HG03558 (cell line): ENCODE results near the gene WNK2.

Source experiments
- ATAC-seq: cut with Tn5 transposase; IDR thresholded peaks from one replicate; pipeline ENCODE4 v1.9.1; 2021; ENCODE audit warnings: moderate number of reproducible peaks; ENCODE audit not compliant: unreplicated experiment; ENCODE audit errors: extremely low read depth

The WNK2 gene

DNA sequence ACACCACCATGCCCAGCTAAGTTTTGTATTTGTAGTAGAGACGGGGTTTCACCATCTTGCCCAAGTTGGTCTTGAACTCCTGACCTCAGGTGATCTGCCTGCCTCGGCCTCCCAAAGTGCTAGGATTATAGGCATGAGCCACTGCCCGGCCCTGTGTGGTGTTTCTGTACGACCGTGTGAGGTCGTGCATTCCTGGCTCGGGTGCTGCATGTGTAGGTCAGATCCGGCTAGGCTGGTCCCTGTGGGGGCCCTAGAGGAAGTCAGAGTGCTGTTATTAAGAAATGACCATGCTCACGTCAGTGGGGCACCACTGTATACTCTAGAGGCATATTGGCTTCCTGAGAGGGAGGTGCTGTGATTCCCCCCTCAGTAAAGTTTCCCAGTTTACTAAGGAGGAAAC, 13.7 kb downstream of the WNK2 start:
- ATAC-seq = no peak

DNA sequence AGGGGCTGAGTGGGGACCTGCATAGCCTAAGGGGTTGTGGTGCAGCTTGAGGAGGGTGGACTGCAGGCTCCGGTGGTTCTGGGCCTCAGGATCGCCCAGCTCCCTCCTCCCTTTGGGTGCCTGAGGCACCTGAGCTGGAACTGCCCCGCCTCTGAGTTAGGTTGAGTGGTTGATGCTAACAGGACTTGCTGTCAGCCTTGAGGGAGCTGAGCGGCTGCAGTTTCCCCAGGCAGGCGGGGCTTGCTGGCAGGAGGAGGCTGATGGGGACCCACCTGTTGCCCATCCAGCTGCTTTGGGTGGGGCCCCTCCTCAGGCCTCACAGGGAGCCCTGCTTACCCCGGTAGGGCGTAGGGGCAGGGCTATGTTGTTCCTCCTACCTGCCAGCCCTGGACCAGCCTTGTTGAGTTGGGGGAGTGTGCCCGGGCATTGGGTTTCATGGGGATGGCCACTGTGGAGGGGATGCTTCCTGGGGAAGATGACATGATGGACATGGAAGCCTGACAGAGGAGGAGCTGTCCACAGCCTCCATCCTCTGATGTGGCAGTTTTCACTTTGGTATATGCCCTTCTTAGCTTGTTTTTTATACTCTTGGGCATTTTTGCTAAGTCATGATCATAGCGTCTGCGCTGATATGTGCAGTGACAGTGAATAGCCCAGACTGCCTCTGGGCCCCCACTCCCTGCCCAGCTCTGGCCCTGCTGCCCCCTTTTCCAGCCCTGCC, 14.3 kb downstream of the WNK2 start:
- ATAC-seq = no peak

- no peak for ATAC-seq
These were observed 15.1 kb downstream of the WNK2 start for GRCh38 chr9:93198838-93199625.

GRCh38 chr9:93200449-93200742, 16.5 kb downstream of the WNK2 start:
- no peak for ATAC-seq

GRCh38 chr9:93200989-93201334, 17.0 kb downstream of the WNK2 start:
- no peak for ATAC-seq

DNA sequence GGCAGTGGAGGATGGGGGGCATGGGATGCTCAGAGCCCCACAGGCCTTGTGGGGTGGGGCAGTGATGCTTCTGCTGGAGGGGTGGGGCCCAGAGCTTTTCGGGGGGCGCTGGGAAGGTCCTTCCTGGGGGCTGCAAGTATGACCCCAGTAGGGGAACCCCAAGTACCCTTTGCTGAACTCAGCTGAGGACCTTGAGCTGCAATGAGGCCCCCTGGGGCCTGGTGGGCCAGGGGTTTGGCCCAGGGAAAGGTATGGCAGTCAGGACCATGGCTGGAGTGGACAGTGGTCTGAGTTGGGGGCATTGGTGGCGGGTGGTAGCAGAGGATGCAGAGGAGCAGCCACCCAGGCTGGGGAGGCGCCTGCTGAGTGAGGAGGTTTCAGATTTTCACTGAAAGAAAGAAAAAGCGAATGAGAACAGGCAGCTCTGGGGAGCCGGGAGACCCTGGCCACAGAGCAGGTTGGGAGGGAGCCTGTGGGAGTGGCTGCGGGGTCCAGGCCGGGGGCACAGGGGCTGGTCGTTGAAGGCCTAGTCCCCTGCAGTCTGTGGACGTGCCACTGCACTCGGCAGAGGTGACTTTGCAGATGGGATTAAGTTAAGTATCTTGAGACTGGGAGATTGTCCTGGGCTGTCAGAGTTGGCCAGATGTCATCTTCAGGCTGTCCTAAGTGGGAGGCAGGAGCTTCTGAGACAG, 19.2 kb downstream of the WNK2 start:
- ATAC-seq = no peak

GRCh38 chr9:93203718-93204469, 20.0 kb downstream of the WNK2 start:
- ATAC-seq = no peak

DNA sequence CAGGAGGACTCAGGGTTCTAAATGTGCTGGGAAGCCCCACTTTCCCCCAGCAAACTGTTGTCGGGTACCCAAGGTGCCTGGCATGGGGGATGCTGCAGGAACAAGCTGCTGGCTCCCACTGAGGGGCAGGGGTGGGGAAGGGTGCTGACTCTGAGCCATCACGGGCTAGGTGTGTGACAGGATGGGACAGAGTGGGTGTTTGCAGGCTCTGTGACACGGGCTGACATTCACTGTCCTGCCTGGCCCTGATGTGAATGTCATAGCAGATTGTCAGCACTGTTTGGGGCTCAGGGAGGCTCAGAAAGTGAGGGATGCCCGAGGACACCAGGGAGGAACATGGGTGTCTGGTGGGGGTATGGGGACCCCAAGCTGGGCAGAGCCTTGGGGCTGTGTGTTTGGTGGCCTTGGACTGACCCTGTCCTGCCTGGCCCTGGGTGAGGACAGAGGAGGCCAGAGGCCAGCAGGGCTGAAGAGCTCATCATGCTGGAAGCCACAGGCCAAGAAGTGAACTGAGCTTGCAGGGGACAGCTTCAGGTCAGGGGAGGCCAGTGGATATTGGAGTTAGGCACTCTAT, 20.6 kb downstream of the WNK2 start:
- no peak for ATAC-seq

DNA sequence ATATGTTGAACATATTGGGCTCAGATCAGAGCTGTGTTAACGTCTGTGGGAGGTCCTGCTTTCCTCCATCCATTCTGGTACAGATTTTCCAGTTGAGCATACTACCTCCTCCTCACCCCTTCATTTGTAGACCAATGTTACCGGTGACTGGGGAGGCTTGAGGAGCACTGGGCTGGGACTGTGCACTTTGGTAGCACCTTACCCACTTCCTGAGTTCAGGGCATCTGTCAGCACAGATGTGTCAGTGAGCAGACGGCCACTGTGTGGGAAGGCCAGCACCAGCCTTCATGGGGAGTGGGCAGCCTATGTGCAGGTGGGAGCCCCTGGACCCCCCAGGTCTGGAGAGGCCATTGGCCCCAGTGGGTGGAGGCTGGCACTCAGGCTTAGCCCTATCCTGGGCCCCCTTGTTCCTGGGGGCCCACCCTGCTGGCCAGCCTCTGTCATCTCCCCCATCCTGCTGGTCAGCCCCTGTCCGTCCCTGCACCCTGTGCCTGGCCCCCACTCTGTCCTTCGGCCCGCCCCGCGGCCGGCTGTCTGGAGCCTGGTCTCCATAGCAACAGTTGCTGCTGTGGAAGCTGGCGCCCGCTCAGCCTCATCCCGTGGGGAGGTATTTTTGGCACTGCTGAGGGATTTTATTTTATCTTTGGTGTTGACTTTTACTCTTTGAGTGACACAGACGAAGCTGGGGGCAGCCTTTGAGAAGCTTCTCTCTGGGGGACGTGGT, 21.3 kb downstream of the WNK2 start:
- no peak for ATAC-seq

GRCh38 chr9:93205896-93206575, 22.1 kb downstream of the WNK2 start:
- ATAC-seq = no peak

DNA sequence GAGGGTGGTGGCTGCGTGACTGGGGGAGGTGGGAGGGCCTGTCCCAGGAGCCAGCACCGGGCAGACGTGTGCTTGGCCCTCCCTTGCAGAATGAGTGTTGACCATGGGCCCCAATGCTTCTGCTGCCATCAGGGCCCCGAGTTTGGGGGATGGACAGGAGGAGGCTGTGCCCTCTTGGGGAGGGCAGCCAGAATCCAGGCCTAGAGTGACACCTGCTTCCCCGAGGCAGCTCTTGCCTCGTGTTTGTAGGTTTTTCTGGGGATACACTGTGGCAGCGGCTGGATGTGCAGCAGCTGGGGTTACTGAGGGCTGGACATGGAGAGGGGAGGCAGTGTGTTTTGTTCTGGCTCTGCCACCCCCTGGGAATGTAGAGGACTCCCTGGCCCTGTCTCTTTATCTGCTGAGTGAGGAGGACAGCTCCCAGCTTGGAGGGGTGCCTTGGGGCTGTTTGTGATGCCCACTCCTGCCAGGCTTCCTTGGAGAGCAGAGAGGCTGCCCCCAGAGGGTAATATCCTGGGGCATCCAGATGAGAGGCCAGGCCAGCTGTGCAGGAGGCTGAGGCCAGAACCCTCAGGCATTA, 22.7 kb downstream of the WNK2 start:
- no peak for ATAC-seq

DNA sequence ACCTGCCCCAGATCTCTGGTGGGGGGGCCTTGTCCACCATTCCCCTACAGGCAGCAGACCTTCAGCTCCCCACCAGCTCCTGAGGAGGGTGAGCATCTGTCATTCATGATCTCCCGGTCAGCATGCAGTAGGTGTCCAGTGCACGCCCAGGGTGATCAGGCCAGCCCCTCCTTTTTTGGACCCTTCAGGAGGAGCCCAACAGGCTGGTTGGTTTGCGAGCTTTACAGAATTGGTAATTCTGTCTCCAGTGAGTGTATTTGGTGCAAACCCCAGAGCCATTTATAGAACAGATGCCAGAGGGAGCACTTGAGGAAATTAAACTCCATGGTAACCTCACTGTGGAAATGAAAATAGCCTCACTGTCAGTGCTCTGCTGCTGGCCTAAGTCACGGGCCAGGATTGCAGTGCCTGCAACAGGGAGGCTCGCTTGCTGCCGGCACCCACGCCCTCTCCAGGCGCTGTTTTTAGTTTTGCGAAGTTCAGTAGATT, 23.4 kb downstream of the WNK2 start:
- ATAC-seq = no peak

- ATAC-seq = no peak
These were observed 24.2 kb downstream of the WNK2 start for GRCh38 chr9:93207860-93208734.

DNA sequence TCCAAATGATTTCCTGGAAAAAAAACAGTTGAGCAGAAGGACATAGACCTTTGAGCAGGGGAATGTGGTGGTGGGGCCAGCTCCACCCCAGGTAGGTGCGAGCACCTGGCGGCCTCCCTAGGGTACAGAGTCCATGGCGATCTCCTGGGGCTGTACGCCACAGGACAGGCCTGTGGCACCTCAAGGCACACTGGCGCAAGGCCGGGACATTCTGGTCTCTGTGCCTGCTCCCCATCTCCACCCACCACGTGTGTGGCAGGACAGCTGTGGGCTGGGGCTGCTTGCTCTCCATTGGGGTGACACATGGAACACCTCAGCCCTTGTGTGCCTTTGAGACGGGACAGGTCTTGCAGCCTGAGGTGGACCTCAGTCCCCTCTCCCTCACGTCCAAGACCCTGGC, 25.2 kb downstream of the WNK2 start:
- no peak for ATAC-seq

GRCh38 chr9:93209576-93210323, 25.8 kb downstream of the WNK2 start:
- no peak for ATAC-seq

- no peak for ATAC-seq
These were observed 26.5 kb downstream of the WNK2 start for GRCh38 chr9:93210324-93210973.
